ENCODE results near the gene DNAJB1.

Gene DNAJB1

DNA sequence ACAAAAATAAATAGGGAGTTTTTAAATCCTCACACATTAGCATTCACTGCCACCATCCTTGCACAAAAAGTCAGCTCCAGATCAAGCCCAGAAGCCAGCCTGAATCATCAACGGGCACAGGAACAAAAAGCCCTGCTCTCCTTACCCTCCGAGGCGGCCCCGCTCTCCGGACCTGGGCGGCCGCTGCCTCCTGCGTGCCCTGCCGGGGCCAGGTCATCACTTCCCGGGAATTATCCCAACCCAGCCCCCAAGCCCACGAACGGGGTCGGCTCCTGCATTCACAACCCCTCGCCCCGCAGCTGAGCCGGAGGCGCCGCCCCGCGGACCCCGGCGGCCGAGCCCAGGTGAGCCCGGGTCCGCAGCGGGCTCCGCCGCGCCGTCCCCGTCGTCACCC lies 754 bp downstream of the DNAJB1 start:
- TF ChIP-seq, protein P1, sequence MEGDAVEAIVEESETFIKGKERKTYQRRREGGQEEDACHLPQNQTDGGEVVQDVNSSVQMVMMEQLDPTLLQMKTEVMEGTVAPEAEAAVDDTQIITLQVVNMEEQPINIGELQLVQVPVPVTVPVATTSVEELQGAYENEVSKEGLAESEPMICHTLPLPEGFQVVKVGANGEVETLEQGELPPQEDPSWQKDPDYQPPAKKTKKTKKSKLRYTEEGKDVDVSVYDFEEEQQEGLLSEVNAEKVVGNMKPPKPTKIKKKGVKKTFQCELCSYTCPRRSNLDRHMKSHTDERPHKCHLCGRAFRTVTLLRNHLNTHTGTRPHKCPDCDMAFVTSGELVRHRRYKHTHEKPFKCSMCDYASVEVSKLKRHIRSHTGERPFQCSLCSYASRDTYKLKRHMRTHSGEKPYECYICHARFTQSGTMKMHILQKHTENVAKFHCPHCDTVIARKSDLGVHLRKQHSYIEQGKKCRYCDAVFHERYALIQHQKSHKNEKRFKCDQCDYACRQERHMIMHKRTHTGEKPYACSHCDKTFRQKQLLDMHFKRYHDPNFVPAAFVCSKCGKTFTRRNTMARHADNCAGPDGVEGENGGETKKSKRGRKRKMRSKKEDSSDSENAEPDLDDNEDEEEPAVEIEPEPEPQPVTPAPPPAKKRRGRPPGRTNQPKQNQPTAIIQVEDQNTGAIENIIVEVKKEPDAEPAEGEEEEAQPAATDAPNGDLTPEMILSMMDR (IDR thresholded peaks at IDR 0.05; ENCODE audit: borderline replicate concordance, insufficient read depth, low read depth, low read length) = no peak
- H3K4me3 ChIP-seq (ENCODE audit: low read depth, low read length) = peak overlapping the region; percentile 73

GRCh38 chr19:14516746-14517438 lies 1.3 kb downstream of the DNAJB1 start:
- TF ChIP-seq, protein P1 (IDR thresholded peaks at IDR 0.05; ENCODE audit: borderline replicate concordance, insufficient read depth, low read depth, low read length) = no peak
- H3K4me3 ChIP-seq (ENCODE audit: low read depth, low read length) = peak overlapping the region; percentile 73

GRCh38 chr19:14516048-14516534 lies 2.1 kb downstream of the DNAJB1 start:
- TF ChIP-seq, protein P1 (IDR thresholded peaks at IDR 0.05; ENCODE audit: borderline replicate concordance, insufficient read depth, low read depth, low read length) = no peak
- H3K4me3 ChIP-seq (ENCODE audit: low read depth, low read length) = no peak overlapping the region

DNA sequence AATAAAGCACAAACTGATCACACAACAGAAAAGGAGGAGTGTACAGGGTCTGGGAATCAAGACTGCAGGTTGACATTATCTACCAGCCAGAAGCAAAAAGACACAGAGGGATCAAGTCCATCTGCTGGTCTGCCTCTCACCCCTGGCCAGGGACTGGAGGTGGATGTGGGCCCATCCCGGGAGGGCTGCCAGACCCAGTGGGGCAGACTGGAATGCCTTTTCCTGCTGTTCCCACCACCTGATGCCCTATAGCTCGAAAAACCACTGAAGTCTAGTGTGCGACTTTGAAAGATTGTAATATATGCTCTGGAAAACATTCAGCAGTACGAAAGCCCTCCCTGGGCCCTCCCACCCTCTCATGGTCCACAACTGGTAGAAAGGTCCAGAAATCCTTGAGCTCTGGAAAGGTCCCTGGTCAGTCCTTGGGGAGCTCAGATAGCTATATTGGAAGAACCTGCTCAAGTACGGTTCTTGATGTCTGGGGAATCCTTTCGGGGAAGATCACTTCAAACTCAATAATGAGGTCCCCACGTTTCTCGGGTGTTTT lies 2.6 kb downstream of the DNAJB1 start:
- TF ChIP-seq, protein P1 (IDR thresholded peaks at IDR 0.05; ENCODE audit: borderline replicate concordance, insufficient read depth, low read depth, low read length) = no peak
- H3K4me3 ChIP-seq (ENCODE audit: low read depth, low read length) = no peak overlapping the region

GRCh38 chr19:14514215-14514863 lies 3.9 kb downstream of the DNAJB1 start:
- H3K4me3 ChIP-seq (ENCODE audit: low read depth, low read length) = no peak overlapping the region
- TF ChIP-seq, protein P1 (IDR thresholded peaks at IDR 0.05; ENCODE audit: borderline replicate concordance, insufficient read depth, low read depth, low read length) = no peak

DNA sequence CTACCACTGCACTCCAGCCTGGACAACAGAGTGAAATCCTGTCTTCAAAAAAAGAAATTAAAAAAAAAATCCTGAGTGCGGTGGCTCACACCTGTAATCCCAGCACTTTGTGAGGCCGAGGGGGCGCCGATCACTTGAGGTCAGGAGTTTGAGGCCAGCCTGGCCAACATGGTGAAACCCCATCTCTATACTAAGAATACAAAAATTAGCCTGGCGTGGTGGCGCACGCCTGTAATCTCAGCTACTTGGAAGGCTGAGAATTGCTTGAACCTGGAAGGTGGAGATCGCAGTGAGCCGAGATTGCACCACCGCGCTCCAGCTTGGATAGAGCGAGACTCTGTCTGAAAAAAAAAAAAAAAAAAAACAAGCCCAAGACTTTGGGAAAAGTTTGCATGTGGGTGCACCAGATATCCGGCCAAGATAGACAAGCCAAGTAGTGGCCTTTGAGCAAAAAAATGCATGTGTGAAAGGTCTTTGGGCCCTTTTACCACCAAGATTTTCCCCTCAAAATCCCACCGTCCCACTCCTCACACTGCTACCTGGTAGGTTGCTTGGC lies 5.7 kb downstream of the DNAJB1 start:
- no peak overlapping the region for H3K4me3 ChIP-seq (ENCODE audit: low read depth, low read length)
- TF ChIP-seq, protein P1 (IDR thresholded peaks at IDR 0.05; ENCODE audit: borderline replicate concordance, insufficient read depth, low read depth, low read length) = no peak
